ENCODE measurements around the gene AQP2. TPM values are rescaled to one million over a fixed set of nuclear protein-coding genes. Genes with fewer than 3 reads are reported as not detected.

Gene AQP2
- total RNA-seq, 1 experiment from 2014 or later, result 0.36 TPM

DNA sequence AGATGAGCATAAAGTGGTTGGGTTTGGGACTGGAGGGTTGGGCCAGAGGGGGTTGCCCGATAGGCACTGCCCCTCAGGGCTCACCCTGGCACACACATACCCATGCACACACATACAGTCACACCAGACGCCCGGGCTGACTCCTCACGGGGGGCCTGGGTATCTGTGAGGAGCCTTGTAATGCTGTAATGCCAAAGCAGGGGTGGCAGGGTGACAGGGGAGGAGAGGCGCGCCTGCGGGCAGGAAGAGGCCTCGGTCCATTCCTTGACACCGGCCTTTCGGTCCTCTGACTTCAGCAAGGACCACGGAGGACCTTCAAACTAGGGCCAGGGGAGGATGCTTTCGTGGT lies 47.2 kb upstream of the AQP2 start:
- no TSS peak for BruUV-seq (replicated peaks)
- ChIA-PET POLR2A (no interaction called here), CTCF (no interaction called here)
- H3K9me3 ChIP-seq (ENCODE audit: control insufficient read depth, insufficient read depth, low read depth, low read length), result no peaks in the 10 kb centered on the region
- no peaks in the 10 kb centered on the region for H3K4me1 ChIP-seq (ENCODE audit: control insufficient read depth, insufficient read depth, low read length)
- H3K27me3 ChIP-seq (ENCODE audit: control insufficient read depth, insufficient read depth, low read length), result no peaks in the 10 kb centered on the region
- intact Hi-C loops (cut with micrococcal nuclease; ENCODE audit: unreplicated experiment), result no loop called here
- in situ Hi-C loops (cut with HindIII; ENCODE audit: low pct_unique_long_range_greater_than_20kb, low sequenced_read_pairs), result no loop called here
- ATAC-seq, result no peak
- TF ChIP-seq SIN3A (IDR thresholded peaks at IDR 0.05; ENCODE audit: borderline replicate concordance, insufficient read depth, low read depth, low read length) (no peak), TCF7L2 (IDR thresholded peaks at IDR 0.05; ENCODE audit: low read depth, low read length) (no peak), POLR2AphosphoS5 (IDR thresholded peaks at IDR 0.05; ENCODE audit: low read depth, low read length) (no peak)
- TF ChIP-seq, protein P1, sequence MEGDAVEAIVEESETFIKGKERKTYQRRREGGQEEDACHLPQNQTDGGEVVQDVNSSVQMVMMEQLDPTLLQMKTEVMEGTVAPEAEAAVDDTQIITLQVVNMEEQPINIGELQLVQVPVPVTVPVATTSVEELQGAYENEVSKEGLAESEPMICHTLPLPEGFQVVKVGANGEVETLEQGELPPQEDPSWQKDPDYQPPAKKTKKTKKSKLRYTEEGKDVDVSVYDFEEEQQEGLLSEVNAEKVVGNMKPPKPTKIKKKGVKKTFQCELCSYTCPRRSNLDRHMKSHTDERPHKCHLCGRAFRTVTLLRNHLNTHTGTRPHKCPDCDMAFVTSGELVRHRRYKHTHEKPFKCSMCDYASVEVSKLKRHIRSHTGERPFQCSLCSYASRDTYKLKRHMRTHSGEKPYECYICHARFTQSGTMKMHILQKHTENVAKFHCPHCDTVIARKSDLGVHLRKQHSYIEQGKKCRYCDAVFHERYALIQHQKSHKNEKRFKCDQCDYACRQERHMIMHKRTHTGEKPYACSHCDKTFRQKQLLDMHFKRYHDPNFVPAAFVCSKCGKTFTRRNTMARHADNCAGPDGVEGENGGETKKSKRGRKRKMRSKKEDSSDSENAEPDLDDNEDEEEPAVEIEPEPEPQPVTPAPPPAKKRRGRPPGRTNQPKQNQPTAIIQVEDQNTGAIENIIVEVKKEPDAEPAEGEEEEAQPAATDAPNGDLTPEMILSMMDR (IDR thresholded peaks at IDR 0.05), result no peak
- TF ChIP-seq, protein P2, sequence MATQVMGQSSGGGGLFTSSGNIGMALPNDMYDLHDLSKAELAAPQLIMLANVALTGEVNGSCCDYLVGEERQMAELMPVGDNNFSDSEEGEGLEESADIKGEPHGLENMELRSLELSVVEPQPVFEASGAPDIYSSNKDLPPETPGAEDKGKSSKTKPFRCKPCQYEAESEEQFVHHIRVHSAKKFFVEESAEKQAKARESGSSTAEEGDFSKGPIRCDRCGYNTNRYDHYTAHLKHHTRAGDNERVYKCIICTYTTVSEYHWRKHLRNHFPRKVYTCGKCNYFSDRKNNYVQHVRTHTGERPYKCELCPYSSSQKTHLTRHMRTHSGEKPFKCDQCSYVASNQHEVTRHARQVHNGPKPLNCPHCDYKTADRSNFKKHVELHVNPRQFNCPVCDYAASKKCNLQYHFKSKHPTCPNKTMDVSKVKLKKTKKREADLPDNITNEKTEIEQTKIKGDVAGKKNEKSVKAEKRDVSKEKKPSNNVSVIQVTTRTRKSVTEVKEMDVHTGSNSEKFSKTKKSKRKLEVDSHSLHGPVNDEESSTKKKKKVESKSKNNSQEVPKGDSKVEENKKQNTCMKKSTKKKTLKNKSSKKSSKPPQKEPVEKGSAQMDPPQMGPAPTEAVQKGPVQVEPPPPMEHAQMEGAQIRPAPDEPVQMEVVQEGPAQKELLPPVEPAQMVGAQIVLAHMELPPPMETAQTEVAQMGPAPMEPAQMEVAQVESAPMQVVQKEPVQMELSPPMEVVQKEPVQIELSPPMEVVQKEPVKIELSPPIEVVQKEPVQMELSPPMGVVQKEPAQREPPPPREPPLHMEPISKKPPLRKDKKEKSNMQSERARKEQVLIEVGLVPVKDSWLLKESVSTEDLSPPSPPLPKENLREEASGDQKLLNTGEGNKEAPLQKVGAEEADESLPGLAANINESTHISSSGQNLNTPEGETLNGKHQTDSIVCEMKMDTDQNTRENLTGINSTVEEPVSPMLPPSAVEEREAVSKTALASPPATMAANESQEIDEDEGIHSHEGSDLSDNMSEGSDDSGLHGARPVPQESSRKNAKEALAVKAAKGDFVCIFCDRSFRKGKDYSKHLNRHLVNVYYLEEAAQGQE (IDR thresholded peaks at IDR 0.05; ENCODE audit: insufficient read depth in 1 of 2, low read depth in 2 of 2, low read length in 1 of 2), result no peak
- no peak overlapping the region for H3K27ac ChIP-seq (ENCODE audit: low read length)
- no peaks in the 10 kb centered on the region for H3K36me3 ChIP-seq (ENCODE audit: control insufficient read depth, insufficient read depth, low read length)
- no peak overlapping the region; a peak in 1 of 4 replicates for H3K4me3 ChIP-seq (ENCODE audit: low read depth in 2 of 2, low read length in 2 of 2)
- no peak for DNase-seq (ENCODE audit: low read depth, low spot score)

DNA sequence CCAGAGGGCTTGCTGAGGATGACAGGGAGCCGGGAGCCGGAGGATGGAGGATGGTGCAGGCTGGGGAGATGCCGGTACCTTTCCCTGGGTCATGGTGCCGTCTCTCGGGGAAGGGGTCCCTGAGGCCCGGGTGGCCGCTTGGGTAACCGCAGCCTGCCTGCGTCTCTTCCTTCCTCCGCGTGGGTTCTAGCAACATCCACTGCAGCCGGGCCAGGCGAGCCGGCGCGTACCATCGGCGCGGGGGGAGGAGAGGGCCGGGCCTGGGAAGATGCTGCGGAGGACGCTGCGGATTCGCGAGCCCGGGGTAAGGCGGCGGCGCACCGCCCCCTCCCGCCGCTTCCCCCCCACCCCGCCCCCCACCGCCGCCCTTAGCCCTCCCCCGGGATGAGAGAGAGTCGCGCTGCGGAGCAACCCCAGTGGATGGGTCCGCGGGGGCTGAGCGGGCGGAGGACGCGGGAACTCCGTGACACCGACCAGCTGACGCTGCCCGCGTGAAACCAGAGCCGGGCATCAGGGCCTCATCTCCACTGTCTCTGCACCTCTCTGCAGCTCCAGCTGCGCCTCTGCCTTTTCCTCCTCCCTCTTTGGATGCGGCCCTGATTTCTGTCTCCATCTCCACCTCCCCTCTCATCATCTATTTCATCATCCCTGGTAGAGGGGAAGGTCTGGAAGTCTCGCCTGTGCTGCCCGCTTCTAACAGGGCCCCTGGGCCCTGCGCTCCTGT lies 46.7 kb upstream of the AQP2 start, which contains the start of gene FAIM2:
TSS of gene FAIM2 (minus strand) at position 201 of the 724 bp plus-strand sequence. CDS start at position 93, 108 bp downstream.
- Histone ChIP-seq H3K36me3 (ENCODE audit: control insufficient read depth, insufficient read depth, low read length) (no peaks in the 10 kb centered on the region), H3K4me1 (ENCODE audit: control insufficient read depth, insufficient read depth, low read length) (no peaks in the 10 kb centered on the region), H3K27me3 (ENCODE audit: control insufficient read depth, insufficient read depth, low read length) (no peaks in the 10 kb centered on the region), H3K4me3 (ENCODE audit: low read depth in 2 of 2, low read length in 2 of 2) (no peak within 1 kb of the TSS; a peak in 1 of 4 replicates), H3K27ac (ENCODE audit: low read length) (no peak within 1 kb of the TSS), H3K9me3 (ENCODE audit: control insufficient read depth, insufficient read depth, low read depth, low read length) (no peaks in the 10 kb centered on the region)
- ATAC-seq (no peak), DNase-seq (ENCODE audit: low read depth, low spot score) (no peak)
- BruUV-seq (replicated peaks), result no TSS peak
- ChIA-PET CTCF (no interaction called here), POLR2A (no interaction called here)
- in situ Hi-C loops (cut with HindIII; ENCODE audit: low pct_unique_long_range_greater_than_20kb, low sequenced_read_pairs) (no loop called here), intact Hi-C loops (cut with micrococcal nuclease; ENCODE audit: unreplicated experiment) (no loop called here)
- no peak for TF ChIP-seq SIN3A (IDR thresholded peaks at IDR 0.05; ENCODE audit: borderline replicate concordance, insufficient read depth, low read depth, low read length)
- no peak for TF ChIP-seq TCF7L2 (IDR thresholded peaks at IDR 0.05; ENCODE audit: low read depth, low read length)

DNA sequence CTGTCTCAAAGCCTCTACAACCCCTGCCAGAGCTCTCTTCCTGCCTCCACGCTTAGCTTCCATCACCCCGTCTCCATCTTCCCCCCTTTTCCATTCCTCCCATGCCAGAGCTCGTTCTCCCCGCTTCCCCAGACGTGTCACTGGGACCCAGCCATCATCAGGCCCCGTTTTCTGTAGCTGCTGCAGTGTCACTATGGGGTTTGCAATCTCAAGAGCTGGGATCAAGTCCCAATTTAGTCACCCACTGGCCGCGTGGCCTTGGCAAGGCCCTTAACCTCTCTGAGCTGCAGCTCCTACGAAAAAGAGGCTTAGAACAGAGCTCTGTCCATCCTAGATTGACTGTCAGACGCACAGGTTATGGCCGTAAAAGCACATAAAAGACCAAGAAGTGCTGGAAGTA lies 45.9 kb upstream of the AQP2 start:
- no TSS peak for BruUV-seq (replicated peaks)
- no peaks in the 10 kb centered on the region for H3K9me3 ChIP-seq (ENCODE audit: control insufficient read depth, insufficient read depth, low read depth, low read length)
- no peak overlapping the region for H3K4me3 ChIP-seq (ENCODE audit: low read depth in 2 of 2, low read length in 2 of 2)
- no peak overlapping the region for H3K27ac ChIP-seq (ENCODE audit: low read length)
- in situ Hi-C loops (cut with HindIII; ENCODE audit: low pct_unique_long_range_greater_than_20kb, low sequenced_read_pairs) (no loop called here), intact Hi-C loops (cut with micrococcal nuclease; ENCODE audit: unreplicated experiment) (no loop called here)
- no peaks in the 10 kb centered on the region for H3K27me3 ChIP-seq (ENCODE audit: control insufficient read depth, insufficient read depth, low read length)
- no peaks in the 10 kb centered on the region for H3K4me1 ChIP-seq (ENCODE audit: control insufficient read depth, insufficient read depth, low read length)
- CTCF ChIA-PET, result no interaction called here
- POLR2A ChIA-PET, result no interaction called here
- ATAC-seq, result no peak
- no peak for DNase-seq (ENCODE audit: low read depth, low spot score)
- TF ChIP-seq, protein P1 (IDR thresholded peaks at IDR 0.05), result no peak
- TF ChIP-seq TCF7L2 (IDR thresholded peaks at IDR 0.05; ENCODE audit: low read depth, low read length), result no peak
- no peak for TF ChIP-seq POLR2AphosphoS5 (IDR thresholded peaks at IDR 0.05; ENCODE audit: low read depth, low read length)
- TF ChIP-seq SIN3A (IDR thresholded peaks at IDR 0.05; ENCODE audit: borderline replicate concordance, insufficient read depth, low read depth, low read length), result no peak
- TF ChIP-seq, protein P2 (IDR thresholded peaks at IDR 0.05; ENCODE audit: insufficient read depth in 1 of 2, low read depth in 2 of 2, low read length in 1 of 2), result no peak
- no peaks in the 10 kb centered on the region for H3K36me3 ChIP-seq (ENCODE audit: control insufficient read depth, insufficient read depth, low read length)

Data from Panc1 (cell line).